SK-N-SH (cell line): ENCODE measurements around the gene TADA2B.

Experiments
- CHD2 ChIP-seq: fragments of 150-350 bp; IDR thresholded peaks from 2 replicates; pipeline ENCODE4 v1.6.1; 2018; ENCODE audit warnings: low read length; ENCODE audit not compliant: partially characterized antibody
- CTCF ChIP-seq: fragments of 200-600 bp; sonication (generic); IDR thresholded peaks from 2 replicates; pipeline ENCODE4 v1.6.1; 2017; ENCODE audit warnings: antibody characterized with exemption, mild to moderate bottlenecking, moderate library complexity
- EP300 ChIP-seq, 2 experiments: IDR thresholded peaks; 2 replicates each; pipeline versions ENCODE4 v1.4.0 to v1.6.1; 2012; ENCODE audit warnings: borderline replicate concordance in 1 of 2, low read depth in 1 of 2, low read length in 1 of 2
- FOXJ3 ChIP-seq: sonication (generic); formaldehyde crosslinking; IDR thresholded peaks from 2 replicates; pipeline ENCODE4 v1.5.1; 2020; ENCODE audit warnings: mild to moderate bottlenecking, missing genetic modification reagents
- IRF3 ChIP-seq: fragments of 150-350 bp; IDR thresholded peaks from 2 replicates; pipeline ENCODE4 v1.6.1; 2016; ENCODE audit warnings: mild to moderate bottlenecking, low read depth, low read length
- MAX ChIP-seq: IDR thresholded peaks from 2 replicates; pipeline ENCODE4 v1.4.0; 2012; ENCODE audit warnings: low read depth
- NFIC ChIP-seq: IDR thresholded peaks from 2 replicates; pipeline ENCODE4 v1.4.0; 2012; ENCODE audit warnings: borderline replicate concordance
- POLR2AphosphoS5 ChIP-seq: IDR thresholded peaks from 2 replicates; pipeline ENCODE4 v1.6.1; 2012; ENCODE audit warnings: low read depth, low read length
- RAD21 ChIP-seq: IDR thresholded peaks from 2 replicates; pipeline ENCODE4 v1.6.1; 2012; ENCODE audit warnings: mild to moderate bottlenecking, low read length
- RCOR1 ChIP-seq: fragments of 150-350 bp; IDR thresholded peaks from 2 replicates; pipeline ENCODE4 v1.6.1; 2017; ENCODE audit warnings: antibody characterized with exemption, low read length
- SMC3 ChIP-seq: IDR thresholded peaks from 2 replicates; pipeline ENCODE4 v1.6.1; 2012; ENCODE audit warnings: low read depth, low read length, improper control_type of control experiment
- YY1 ChIP-seq: IDR thresholded peaks from 2 replicates; pipeline ENCODE4 v1.4.0; 2012; ENCODE audit warnings: low read depth, mild to moderate bottlenecking
- ZBTB33 ChIP-seq: IDR thresholded peaks from 2 replicates; pipeline ENCODE4 v1.4.0; 2012; ENCODE audit warnings: low read depth, borderline replicate concordance

GRCh38 chr4:7045553-7045952 is 2.4 kb downstream of the TADA2B start:
- TF ChIP-seq CTCF: no peak
- no peak for TF ChIP-seq NFIC
- no peak for TF ChIP-seq EP300 (IDR thresholded peaks at IDR 0.05; ENCODE audit: borderline replicate concordance in 1 of 2, low read depth in 1 of 2, low read length in 1 of 2)
- no peak for TF ChIP-seq CHD2
- TF ChIP-seq MAX: no peak
- TF ChIP-seq ZBTB33: no peak
- TF ChIP-seq YY1: no peak
- no peak for TF ChIP-seq POLR2AphosphoS5
- TF ChIP-seq FOXJ3 (CRISPR knock-in tag): no peak
- no peak for TF ChIP-seq RAD21
- TF ChIP-seq SMC3: no peak
- no peak for TF ChIP-seq RCOR1
- TF ChIP-seq IRF3: no peak
